ENCODE data around the gene MAML3. TPM values are rescaled to one million over a fixed set of nuclear protein-coding genes. Genes with fewer than 3 reads are reported as not detected.

The MAML3 gene
- total RNA-seq, 4 donors from 2014 or later: 2.4 to 50.5 (median 17.8) TPM

DNA sequence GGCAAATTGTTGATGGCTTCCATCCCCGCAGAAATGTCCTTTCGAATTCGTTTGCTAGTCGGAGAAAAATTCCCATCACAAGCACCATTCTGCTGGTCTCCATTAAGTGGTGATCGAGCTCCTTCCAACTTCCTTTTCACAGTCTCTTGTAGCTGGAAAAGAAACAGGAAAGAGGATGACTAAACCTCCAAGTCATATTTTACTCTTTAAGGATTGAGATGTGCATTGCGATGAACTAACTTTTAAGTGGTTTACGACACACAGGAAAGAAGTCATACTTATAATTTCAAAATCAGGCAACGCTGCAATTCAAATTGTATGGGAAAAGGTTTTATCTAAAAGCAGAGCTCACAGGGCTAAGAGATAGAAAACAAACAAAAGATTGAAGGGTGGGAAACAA is 263.2 kb downstream of the MAML3 start:
- Histone ChIP-seq H3K4me1 (no peaks in the 10 kb centered on the region), H3K27me3 (no peaks in the 10 kb centered on the region), H3K4me3 (no peak overlapping the region), H3K9me3 (no peaks in the 10 kb centered on the region), H3K27ac (no peak overlapping the region), H3K36me3 (no peaks in the 10 kb centered on the region)
- no peak for DNase-seq
- TF ChIP-seq POLR2A (IDR thresholded peaks at IDR 0.05): no peak
- no peak for TF ChIP-seq CTCF (IDR thresholded peaks at IDR 0.05)
- intact Hi-C loops (cut with DNase I; ENCODE audit: low total_unique reads): no loop called here

GRCh38 chr4:139889901-139890300 is 264.1 kb downstream of the MAML3 start:
- DNase-seq: no peak
- Histone ChIP-seq H3K27ac (no peak overlapping the region), H3K27me3 (no peaks in the 10 kb centered on the region), H3K36me3 (no peaks in the 10 kb centered on the region), H3K4me1 (no peaks in the 10 kb centered on the region), H3K9me3 (no peaks in the 10 kb centered on the region), H3K4me3 (no peak overlapping the region)
- TF ChIP-seq CTCF (IDR thresholded peaks at IDR 0.05) (no peak), POLR2A (IDR thresholded peaks at IDR 0.05) (no peak)
- intact Hi-C loops (cut with DNase I; ENCODE audit: low total_unique reads): no loop called here

DNA sequence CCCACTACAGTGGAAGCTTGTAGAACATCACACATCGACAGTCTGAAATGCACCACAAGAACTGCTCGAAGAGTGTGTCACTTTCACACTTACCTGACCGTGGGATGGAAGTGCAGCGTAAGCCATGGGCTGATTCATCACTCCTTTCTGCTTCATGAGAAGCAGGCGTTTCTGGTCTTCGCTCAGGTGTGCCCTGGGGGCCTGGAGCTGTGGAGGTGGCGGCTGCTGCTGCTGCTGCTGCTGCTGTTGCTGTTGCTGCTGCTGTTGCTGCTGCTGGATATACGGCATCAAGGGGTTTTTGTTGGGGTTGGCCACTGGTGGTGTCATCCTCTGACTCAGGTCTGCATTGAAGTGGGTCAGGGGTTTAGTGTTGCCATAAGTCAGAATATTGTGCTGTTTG is 264.7 kb downstream of the MAML3 start:
- no peaks in the 10 kb centered on the region for H3K36me3 ChIP-seq
- DNase-seq: no peak
- no peak overlapping the region for H3K27ac ChIP-seq
- no peak for TF ChIP-seq CTCF (IDR thresholded peaks at IDR 0.05)
- TF ChIP-seq POLR2A (IDR thresholded peaks at IDR 0.05): no peak
- H3K4me1 ChIP-seq: no peaks in the 10 kb centered on the region
- intact Hi-C loops (cut with DNase I; ENCODE audit: low total_unique reads): no loop called here
- no peaks in the 10 kb centered on the region for H3K27me3 ChIP-seq
- H3K4me3 ChIP-seq: no peak overlapping the region
- no peaks in the 10 kb centered on the region for H3K9me3 ChIP-seq

DNA sequence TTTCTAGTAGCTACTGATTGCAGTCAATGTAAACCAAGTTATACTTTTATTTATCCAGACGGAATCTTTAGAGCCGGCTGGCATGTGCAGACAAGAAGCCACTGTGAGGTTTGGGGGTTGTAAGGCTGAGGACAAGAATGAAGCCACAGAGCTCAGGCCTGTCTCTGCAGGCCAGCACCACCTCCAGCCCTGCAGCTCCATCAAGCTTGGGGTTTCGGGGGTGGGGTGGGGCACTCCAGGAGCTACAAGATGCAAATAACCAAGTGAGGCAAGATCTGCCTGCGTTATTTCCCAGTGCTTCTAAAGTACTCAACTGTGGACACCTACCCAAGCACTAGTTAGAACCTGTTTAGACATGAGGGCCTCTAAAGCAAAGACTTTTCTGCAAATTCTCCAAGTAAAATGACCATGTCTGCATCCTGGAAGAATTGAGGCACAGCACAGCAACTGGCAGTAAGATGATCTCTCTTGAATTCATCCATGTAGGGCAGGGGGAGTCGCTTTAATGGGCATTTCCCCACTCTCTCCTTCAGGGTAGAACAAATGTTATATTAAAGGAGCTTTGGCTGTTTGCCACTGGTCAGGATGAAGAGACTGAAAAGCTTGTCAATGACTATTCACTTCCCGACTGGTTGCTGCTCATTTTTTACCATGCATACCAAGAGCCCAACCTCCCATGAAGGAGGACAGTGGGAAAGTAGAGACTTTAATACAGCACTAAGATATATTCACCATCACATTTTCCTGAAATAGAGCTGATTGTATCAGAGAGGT is 265.8 kb downstream of the MAML3 start:
- Histone ChIP-seq H3K4me3 (no peak overlapping the region), H3K9me3 (no peaks in the 10 kb centered on the region), H3K36me3 (no peaks in the 10 kb centered on the region), H3K27me3 (no peaks in the 10 kb centered on the region), H3K27ac (peak overlapping the region; percentile 46 to 79), H3K4me1 (no peaks in the 10 kb centered on the region)
- no peak for TF ChIP-seq CTCF (IDR thresholded peaks at IDR 0.05)
- TF ChIP-seq POLR2A (IDR thresholded peaks at IDR 0.05): no peak
- no peak for DNase-seq
- intact Hi-C loops (cut with DNase I; ENCODE audit: low total_unique reads): no loop called here

DNA sequence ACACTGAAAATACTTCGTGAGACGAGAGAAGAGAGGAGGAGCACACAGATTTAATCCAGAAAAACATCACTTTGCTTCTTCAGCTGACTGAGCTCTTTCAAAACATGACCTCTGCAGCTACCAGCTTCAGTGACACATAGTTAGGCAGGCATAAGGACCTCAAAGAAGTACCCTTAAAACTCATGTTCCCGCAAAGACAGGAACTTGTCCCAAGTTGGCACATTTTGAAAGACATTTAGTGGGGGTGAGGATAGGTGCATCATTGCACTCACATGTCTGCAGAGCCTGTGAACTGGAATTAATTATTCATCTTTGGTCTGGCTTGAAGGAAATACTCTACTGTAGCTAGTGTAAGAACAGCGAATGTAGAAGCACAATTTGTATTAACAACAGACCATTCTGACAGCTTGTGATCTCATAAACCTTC is 266.6 kb downstream of the MAML3 start:
- Histone ChIP-seq H3K36me3 (no peaks in the 10 kb centered on the region), H3K27ac (peak overlapping the region; percentile 46 to 79), H3K4me3 (peak overlapping the region; percentile 7 to 9), H3K4me1 (no peaks in the 10 kb centered on the region), H3K9me3 (no peaks in the 10 kb centered on the region), H3K27me3 (no peaks in the 10 kb centered on the region)
- no peak for DNase-seq
- no peak for TF ChIP-seq POLR2A (IDR thresholded peaks at IDR 0.05)
- no peak for TF ChIP-seq CTCF (IDR thresholded peaks at IDR 0.05)
- intact Hi-C loops (cut with DNase I; ENCODE audit: low total_unique reads): no loop called here

Data from uterus (tissue), 4 donors.